ENCODE results near the gene DGLUCY.

- no peak for TF ChIP-seq CTCF (IDR thresholded peaks at IDR 0.05)
- no peak for TF ChIP-seq POLR2A (IDR thresholded peaks at IDR 0.05)
Measured at GRCh38 chr14:91230397-91231035, 116.6 kb downstream of the DGLUCY start.
